H1 (cell line): ENCODE results near the gene ABHD2. TPM values are rescaled to one million over a fixed set of nuclear protein-coding genes. Genes with fewer than 3 reads are reported as not detected.

ENCODE experiments used
- CTCF ChIA-PET: fragments of 300-600 bp; sonication (Branson Sonifier 250); formaldehyde crosslinking; loops from one replicate; lab custom pipeline; 2021; ENCODE audit not compliant: partially characterized antibody; lab: Charles Lee
- POLR2A ChIA-PET: fragments of 300-600 bp; sonication (Branson Sonifier 250); formaldehyde crosslinking; loops from one replicate; lab custom pipeline; 2021; ENCODE audit warnings: inconsistent platforms; ENCODE audit not compliant: partially characterized antibody; lab: Charles Lee
- DNase-seq, 2 experiments: peaks; one replicate each; pipeline versions ENCODE4 v3.0.0 to v3.0.0-alpha.2; 2010 to 2022; ENCODE audit warnings: low spot score in 2 of 2, low read depth in 1 of 2, mixed read lengths in 1 of 2
- FAIRE-seq: peaks from 2 replicates; lab custom pipeline; 2011; peaks lifted over from hg19 to GRCh38; lab: Jason Lieb, UNC
- H2AFZ ChIP-seq: 2 replicates; pipeline ENCODE4 v1.8.1; 2012; ENCODE audit warnings: low read length, inconsistent platforms
- H2AK5ac ChIP-seq: 2 replicates; pipeline ENCODE4 v1.6.1; 2013; ENCODE audit warnings: low read depth, low read length
- H2BK120ac ChIP-seq: replicated peaks from 2 replicates; pipeline ENCODE3; 2013; ENCODE audit warnings: low read depth, low read length, inconsistent platforms
- H2BK12ac ChIP-seq: 2 replicates; pipeline ENCODE4 v1.6.1; 2013; ENCODE audit warnings: low read depth, low read length
- H2BK15ac ChIP-seq: 2 replicates; pipeline ENCODE4 v1.6.1; 2013; ENCODE audit warnings: low read length
- H2BK20ac ChIP-seq: 2 replicates; pipeline ENCODE4 v1.6.1; 2013; ENCODE audit warnings: low read length
- H2BK5ac ChIP-seq: 2 replicates; pipeline ENCODE4 v1.6.1; 2013; ENCODE audit warnings: low read depth, low read length
- H3K14ac ChIP-seq: 2 replicates; pipeline ENCODE4 v1.6.1; 2013; ENCODE audit warnings: inconsistent platforms; ENCODE audit not compliant: insufficient read length
- H3K18ac ChIP-seq: 2 replicates; pipeline ENCODE4 v1.6.1; 2013; ENCODE audit warnings: low read length; ENCODE audit errors: extremely low read depth
- H3K23ac ChIP-seq: 2 replicates; pipeline ENCODE4 v1.6.1; 2013; ENCODE audit warnings: inconsistent platforms; ENCODE audit not compliant: insufficient read length
- H3K23me2 ChIP-seq: 2 replicates; pipeline ENCODE4 v1.6.1; 2013; ENCODE audit warnings: low read depth, low read length
- H3K27ac ChIP-seq: 2 replicates; pipeline ENCODE4 v1.6.1; 2011; ENCODE audit warnings: low read depth, low read length, inconsistent platforms
- H3K27me3 ChIP-seq, 4 experiments: replicated peaks in 1 of 4; 1 replicate in 1 of 4; 2 replicates in 3 of 4; pipeline versions ENCODE4 v1.6.1 to v1.8.1; 2011 to 2013; ENCODE audit warnings: low read length in 3 of 4, mild to moderate bottlenecking in 3 of 4, inconsistent platforms in 2 of 4, mixed read lengths in 2 of 4, moderate library complexity in 1 of 4; ENCODE audit not compliant: control insufficient read depth in 3 of 4, insufficient read depth in 3 of 4; ENCODE audit errors: extremely low read depth in 1 of 4
- H3K36me3 ChIP-seq, 4 experiments: 2 replicates each; pipeline versions ENCODE4 v1.6.1 to v1.8.1; 2011 to 2013; ENCODE audit warnings: mild to moderate bottlenecking in 4 of 4, low read length in 3 of 4, moderate library complexity in 2 of 4, control low read depth in 1 of 4, inconsistent platforms in 1 of 4; ENCODE audit not compliant: insufficient read depth in 4 of 4, control insufficient read depth in 2 of 4
- H3K4ac ChIP-seq: replicated peaks from 2 replicates; pipeline ENCODE3; 2013; ENCODE audit warnings: low read length, low read depth, mixed read lengths, inconsistent platforms; ENCODE audit not compliant: insufficient read length
- H3K4me1 ChIP-seq, 4 experiments: replicated peaks in 1 of 4; 1 replicate in 1 of 4; 2 replicates in 3 of 4; pipeline versions ENCODE4 v1.6.1 to v1.8.1; 2011 to 2013; ENCODE audit warnings: low read length in 3 of 4, inconsistent platforms in 2 of 4, mixed read lengths in 1 of 4; ENCODE audit not compliant: insufficient read depth in 4 of 4, control insufficient read depth in 3 of 4
- H3K4me2 ChIP-seq, 2 experiments: 2 replicates each; pipeline versions ENCODE4 v1.6.1 to v1.8.1; 2011 to 2013; ENCODE audit warnings: low read depth in 2 of 2, low read length in 2 of 2, control low read depth in 1 of 2, inconsistent platforms in 1 of 2, mild to moderate bottlenecking in 1 of 2; ENCODE audit not compliant: insufficient read depth in 1 of 2
- H3K4me3 ChIP-seq, 4 experiments: fragments of 200-600, 300-600 bp in 1 of 4; sonication (generic), shearing (Covaris generic), sonication (Bioruptor Twin) in 1 of 4; 2 replicates each; pipeline versions ENCODE4 v1.5.1 to v1.8.1; 2011 to 2016; ENCODE audit warnings: low read length in 4 of 4, low read depth in 3 of 4, control low read depth in 2 of 4, inconsistent platforms in 2 of 4, mild to moderate bottlenecking in 2 of 4, mixed read lengths in 1 of 4, moderate library complexity in 1 of 4; ENCODE audit not compliant: insufficient read depth in 2 of 4; ENCODE audit errors: extremely low read depth in 1 of 4
- H3K56ac ChIP-seq: replicated peaks from 2 replicates; pipeline ENCODE3; 2013; ENCODE audit warnings: low read depth, mild to moderate bottlenecking, mixed read lengths, low read length, inconsistent platforms; ENCODE audit not compliant: insufficient read length
- H3K79me1 ChIP-seq: 2 replicates; pipeline ENCODE4 v1.6.1; 2013; ENCODE audit warnings: low read depth, low read length, control low read depth
- H3K79me2 ChIP-seq, 2 experiments: 2 replicates each; pipeline versions ENCODE4 v1.6.1 to v1.8.1; 2012 to 2013; ENCODE audit warnings: low read length in 2 of 2, mild to moderate bottlenecking in 2 of 2, inconsistent platforms in 1 of 2; ENCODE audit not compliant: insufficient read depth in 2 of 2, control insufficient read depth in 1 of 2
- H3K9ac ChIP-seq, 4 experiments: replicated peaks in 1 of 4; 1 replicate in 1 of 4; 2 replicates in 3 of 4; pipeline versions ENCODE4 v1.6.1 to v1.8.1; 2011 to 2013; ENCODE audit warnings: low read depth in 3 of 4, low read length in 3 of 4, control low read depth in 2 of 4, mild to moderate bottlenecking in 2 of 4, moderate library complexity in 2 of 4, inconsistent platforms in 1 of 4; ENCODE audit errors: extremely low read depth in 1 of 4
- H3K9me3 ChIP-seq, 2 experiments: 2 replicates each; pipeline versions ENCODE4 v1.6.1 to v1.8.1; 2012 to 2013; ENCODE audit warnings: mild to moderate bottlenecking in 2 of 2, moderate library complexity in 2 of 2, control low read depth in 1 of 2, inconsistent platforms in 1 of 2, low read depth in 1 of 2, low read length in 1 of 2, mixed read lengths in 1 of 2; ENCODE audit not compliant: insufficient read depth in 2 of 2
- H4K20me1 ChIP-seq, 2 experiments: replicated peaks in 1 of 2; 2 replicates each; pipeline versions ENCODE3 to v1.8.1; 2011 to 2013; ENCODE audit warnings: inconsistent platforms in 2 of 2, low read length in 2 of 2, mild to moderate bottlenecking in 1 of 2; ENCODE audit not compliant: insufficient read depth in 2 of 2, control insufficient read depth in 1 of 2
- H4K5ac ChIP-seq: 2 replicates; pipeline ENCODE4 v1.6.1; 2013; ENCODE audit warnings: low read length, low read depth, mixed read lengths, inconsistent platforms; ENCODE audit not compliant: insufficient read length
- H4K8ac ChIP-seq: 2 replicates; pipeline ENCODE4 v1.8.0; 2013; ENCODE audit warnings: mild to moderate bottlenecking, moderate library complexity, low read length, inconsistent platforms; ENCODE audit not compliant: insufficient read depth; ENCODE audit errors: extremely low read depth
- H4K91ac ChIP-seq: replicated peaks from 2 replicates; pipeline ENCODE3; 2013; ENCODE audit warnings: low read length, mixed read lengths, inconsistent platforms; ENCODE audit not compliant: insufficient read length
- POLR2A ChIP-seq, 2 experiments: IDR thresholded peaks; 1 replicate in 1 of 2; 2 replicates in 1 of 2; pipeline ENCODE4 v1.6.1; 2011; ENCODE audit warnings: low read depth in 2 of 2, low read length in 2 of 2, mild to moderate bottlenecking in 2 of 2; ENCODE audit errors: control extremely low read depth in 1 of 2
- WGBS, 2 experiments: shearing (Covaris generic) in 1 of 2; methylation state at CpG; one replicate each; pipeline versions ENCODE4 v1.1.6 to v1.1.7; 2013 to 2015; ENCODE audit warnings: low lambda C conversion rate in 2 of 2, mixed read lengths in 2 of 2, inconsistent platforms in 1 of 2, low coverage in 1 of 2, missing lambda C conversion rate in 1 of 2; ENCODE audit not compliant: insufficient replicate concordance in 2 of 2, insufficient coverage in 1 of 2, insufficient read length in 1 of 2; ENCODE audit errors: extremely low coverage in 1 of 2, missing lambda C conversion rate in 1 of 2; 5-methylcytosine and 5-hydroxymethylcytosine counted together
- polyA plus RNA-seq, 7 experiments: library from polyadenylated mRNA; depleted of rRNA in 3 of 7; stranded (reverse) in 5 of 7; unstranded in 2 of 7; fragments of >200 nt in 5 of 7; fragments of 200-250 nt in 2 of 7; gene quantifications; 1 replicate in 5 of 7; 2 replicates in 1 of 7; 4 replicates in 1 of 7; pipeline versions ENCODE4 v1.2.1 to v1.2.3, GENCODE V29; 2011 to 2013; ENCODE audit warnings: missing spikeins in 2 of 7, mixed read lengths in 2 of 7
- total RNA-seq: library from RNA; stranded (reverse); fragmentation: NEBNext Ultra II Directional; extraction: Animal tissue kit (Norgen Biotek cat#: 25700); gene quantifications from 2 replicates; pipeline ENCODE4 v1.2.1, GENCODE V29; 2021

The ABHD2 gene
- total and polyA plus RNA-seq, 2 of the 8 experiments (the other 6 are each of a cell fraction or from before 2014, with no cell fraction given): 9.1 to 23.7 TPM

- H3K4me1 ChIP-seq: peaks cover 2 to 9% (median 4%) of the 10 kb centered on the region in 4 experiments; a peak in 3 of 7 replicates
- POLR2A ChIA-PET: no interaction called here
- H2AFZ ChIP-seq: no peak overlapping the region
- DNase-seq (no peak), FAIRE-seq (no peak)
- no peaks in the 10 kb centered on the region for H3K79me2 ChIP-seq
- H2BK15ac ChIP-seq: no peak overlapping the region
- CTCF ChIA-PET: interaction anchor here (0.6 to 23.0 kb wide), 9 partner anchors 9 to 1260 kb away, joined by 3 to 297 read pairs (median 4); no protein-coding TSS in a partner anchor
- H3K4ac ChIP-seq: no peak overlapping the region
- no peak overlapping the region for H2BK120ac ChIP-seq
- H3K18ac ChIP-seq: no peak overlapping the region
- no peak overlapping the region for H4K5ac ChIP-seq
- H3K23me2 ChIP-seq: no peaks in the 10 kb centered on the region; the same call in 1 of the 2 replicates
- H3K9me3 ChIP-seq: no peaks in the 10 kb centered on the region
- no peak overlapping the region for H4K8ac ChIP-seq
- no peak overlapping the region for H3K4me3 ChIP-seq
- H2BK5ac ChIP-seq: no peak overlapping the region
- H2BK20ac ChIP-seq: no peak overlapping the region
- no peak overlapping the region for H3K9ac ChIP-seq
- H3K56ac ChIP-seq: no peak overlapping the region
- no peak for TF ChIP-seq POLR2A (IDR thresholded peaks at IDR 0.05; ENCODE audit: control extremely low read depth in 1 of 2, low read depth in 2 of 2, low read length in 2 of 2)
- H3K4me2 ChIP-seq: no peak overlapping the region
- H3K23ac ChIP-seq: no peak overlapping the region
- H4K20me1 ChIP-seq: no peaks in the 10 kb centered on the region
- H3K79me1 ChIP-seq: no peaks in the 10 kb centered on the region
- H2BK12ac ChIP-seq: no peak overlapping the region
- WGBS, 2 experiments: 96% methylated on average over 5 of the region's 5 CpGs; no CpG with 5 or more reads in 1 of the 2 experiments
- no peak overlapping the region for H4K91ac ChIP-seq
- H3K14ac ChIP-seq: no peak overlapping the region
- no peak overlapping the region for H2AK5ac ChIP-seq
- H3K36me3 ChIP-seq: no peaks in the 10 kb centered on the region; a peak in 1 of 8 replicates
- H3K27ac ChIP-seq: no peak overlapping the region
- no peaks in the 10 kb centered on the region for H3K27me3 ChIP-seq
Observed at GRCh38 chr15:89125088-89125826, 37.0 kb downstream of the ABHD2 start.
